HepG2 (cell line): Measurements from ENCODE around the gene PRKACA. TPM values are rescaled to one million over a fixed set of nuclear protein-coding genes. Genes with fewer than 3 reads are reported as not detected.

Experiments used
- ATF4 ChIP-seq, 2 experiments: fragments of 450-650 bp in 1 of 2; sonication (generic) in 1 of 2; formaldehyde crosslinking; IDR thresholded peaks; 2 replicates each; pipeline versions ENCODE4 v1.5.0 to v1.8.0; 2020 to 2022; ENCODE audit warnings: mild to moderate bottlenecking in 1 of 2, missing genetic modification reagents in 1 of 2
- CENPBD1 ChIP-seq: sonication (generic); formaldehyde crosslinking; IDR thresholded peaks from 2 replicates; pipeline ENCODE4 v1.8.0; 2022; ENCODE audit warnings: missing genetic modification reagents, low read depth, mild to moderate bottlenecking, borderline replicate concordance
- NR2F1 ChIP-seq, 2 experiments: fragments of 450-650 bp in 1 of 2; formaldehyde crosslinking in 1 of 2; IDR thresholded peaks; 2 replicates each; pipeline versions ENCODE4 v1.5.0 to v1.6.1; 2016 to 2020; ENCODE audit warnings: mild to moderate bottlenecking in 1 of 2, missing compliant biosample characterization in 1 of 2, missing genetic modification reagents in 1 of 2, moderate library complexity in 1 of 2
- PRDM10 ChIP-seq: sonication (generic); formaldehyde crosslinking; IDR thresholded peaks from 2 replicates; pipeline ENCODE4 v1.4.0; 2020; ENCODE audit warnings: low read depth, missing genetic modification reagents
- SRSF9 ChIP-seq: fragments of 200-400 bp; formaldehyde crosslinking; IDR thresholded peaks from 2 replicates; pipeline ENCODE4 v1.6.1; 2018; ENCODE audit warnings: borderline replicate concordance, mild to moderate bottlenecking, low read depth, low read length; ENCODE audit not compliant: insufficient read depth, poor library complexity, severe bottlenecking
- ZNF407 ChIP-seq: sonication (generic); formaldehyde crosslinking; IDR thresholded peaks from one replicate; pipeline ENCODE4 v1.5.1; 2020; ENCODE audit warnings: mild to moderate bottlenecking, missing genetic modification reagents; ENCODE audit errors: not compliant biosample characterization
- ZNF572 ChIP-seq: sonication (generic); formaldehyde crosslinking; IDR thresholded peaks from 2 replicates; pipeline ENCODE4 v1.5.1; 2020; ENCODE audit warnings: mild to moderate bottlenecking, missing genetic modification reagents
- ZNF674 ChIP-seq: sonication (generic); formaldehyde crosslinking; IDR thresholded peaks from 2 replicates; pipeline ENCODE4 v1.5.0; 2020; ENCODE audit warnings: low read depth, mild to moderate bottlenecking, missing genetic modification reagents
- ZNF724P ChIP-seq: sonication (generic); formaldehyde crosslinking; IDR thresholded peaks from 2 replicates; pipeline ENCODE4 v1.8.0; 2022; ENCODE audit warnings: missing genetic modification reagents, borderline replicate concordance
- polyA plus RNA-seq, 8 experiments: library from polyadenylated mRNA; depleted of rRNA in 3 of 8; stranded (reverse) in 7 of 8; unstranded in 1 of 8; fragments of >200 nt; fragmentation: Illumina TruSeq in 4 of 8; extraction: Trizol in 4 of 8; gene quantifications; 2 replicates each; pipeline versions ENCODE4 v1.2.1 to v1.2.3, GENCODE V29; 2011 to 2016; ENCODE audit warnings: low read depth in 4 of 8, missing spikeins in 1 of 8, mixed read lengths in 1 of 8; ENCODE audit not compliant: insufficient read depth in 1 of 8
- total RNA-seq, 5 experiments: library from RNA; depleted of rRNA; stranded (reverse); fragments of >200 nt; fragmentation: Illumina TruSeq; extraction: Trizol; gene quantifications; 2 replicates each; pipeline ENCODE4 v1.2.3, GENCODE V29; 2016; ENCODE audit warnings: low read depth in 1 of 5
- TF ChIP-seq, protein P1 (sequence below): sonication (generic); formaldehyde crosslinking; IDR thresholded peaks from 2 replicates; pipeline ENCODE4 v1.5.1; 2020; ENCODE audit warnings: mild to moderate bottlenecking, moderate library complexity, missing genetic modification reagents

The PRKACA gene
- total and polyA plus RNA-seq, 2 of the 13 experiments (the other 11 are each of a cell fraction or from before 2014, with no cell fraction given), result 11.0 to 18.2 TPM

DNA sequence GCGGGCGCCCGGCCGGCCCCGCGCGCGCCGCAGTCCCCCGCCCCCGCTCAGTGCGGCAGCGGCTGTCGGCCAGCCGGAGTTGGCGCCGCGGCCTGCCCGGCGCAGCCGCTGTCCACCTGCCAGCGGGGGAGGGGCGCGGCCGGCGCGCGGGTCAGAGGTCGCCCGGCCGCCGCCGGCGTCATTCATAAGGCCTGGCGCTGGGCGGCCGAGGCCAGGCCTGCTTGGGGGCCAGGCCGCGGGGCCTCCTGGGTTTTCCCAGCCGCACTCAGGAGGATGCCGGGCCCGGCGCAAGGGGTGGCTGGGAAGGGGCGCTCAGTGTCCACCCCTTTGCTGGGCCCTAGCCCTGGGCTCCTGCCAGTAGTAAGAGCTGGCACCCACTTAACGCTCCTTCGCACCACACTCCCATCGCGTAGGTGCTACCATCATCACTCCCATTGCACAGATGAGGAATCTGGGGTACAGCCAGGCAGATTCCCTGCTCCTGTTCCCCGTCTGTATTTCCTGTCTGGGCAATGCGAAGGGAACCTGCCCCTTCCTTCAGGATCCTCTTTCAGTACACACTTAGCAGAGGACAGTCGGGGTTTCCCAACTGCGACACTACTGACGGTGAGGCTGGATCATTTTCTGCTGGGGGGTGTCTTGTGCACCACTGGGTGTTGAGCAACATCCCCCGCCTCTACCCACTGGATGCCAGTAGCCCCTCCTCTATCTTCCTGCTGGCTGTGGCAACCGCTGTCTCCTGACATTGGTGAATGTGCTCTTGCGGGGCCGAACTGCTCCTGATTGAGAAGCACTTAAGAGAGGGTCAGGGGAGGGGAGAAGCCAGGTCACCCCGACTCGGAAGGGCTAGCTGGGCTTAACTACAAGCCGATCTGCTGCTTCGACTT is 846 bp upstream of the PRKACA start (continued):
- TF ChIP-seq NR2F1 (CRISPR knock-in tag; IDR thresholded peaks at IDR 0.05), result peak; percentile 16 to 88; a peak in 3 of 4 replicates
- no peak for TF ChIP-seq SRSF9
- TF ChIP-seq, protein P1, sequence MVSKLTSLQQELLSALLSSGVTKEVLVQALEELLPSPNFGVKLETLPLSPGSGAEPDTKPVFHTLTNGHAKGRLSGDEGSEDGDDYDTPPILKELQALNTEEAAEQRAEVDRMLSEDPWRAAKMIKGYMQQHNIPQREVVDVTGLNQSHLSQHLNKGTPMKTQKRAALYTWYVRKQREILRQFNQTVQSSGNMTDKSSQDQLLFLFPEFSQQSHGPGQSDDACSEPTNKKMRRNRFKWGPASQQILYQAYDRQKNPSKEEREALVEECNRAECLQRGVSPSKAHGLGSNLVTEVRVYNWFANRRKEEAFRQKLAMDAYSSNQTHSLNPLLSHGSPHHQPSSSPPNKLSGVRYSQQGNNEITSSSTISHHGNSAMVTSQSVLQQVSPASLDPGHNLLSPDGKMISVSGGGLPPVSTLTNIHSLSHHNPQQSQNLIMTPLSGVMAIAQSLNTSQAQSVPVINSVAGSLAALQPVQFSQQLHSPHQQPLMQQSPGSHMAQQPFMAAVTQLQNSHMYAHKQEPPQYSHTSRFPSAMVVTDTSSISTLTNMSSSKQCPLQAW (CRISPR knock-in tag), result peak; percentile 75
- TF ChIP-seq ZNF674 (CRISPR knock-in tag), result no peak
- TF ChIP-seq ATF4 (CRISPR knock-in tag; IDR thresholded peaks at IDR 0.05), result 0 out of 4 replicates have a peak, but pooled peaks of 1 of the 2 experiments have one; percentile 23
- TF ChIP-seq PRDM10 (CRISPR knock-in tag), result peak; percentile 86; the same call in 1 of the 2 replicates
- TF ChIP-seq ZNF407 (CRISPR knock-in tag), result peak; percentile 53
- TF ChIP-seq ZNF724P (CRISPR knock-in tag), result no peak
- TF ChIP-seq ZNF572, result 0 out of 2 replicates have a peak, but pooled peaks have one; percentile 77
- TF ChIP-seq CENPBD1, result no peak
